ENCODE results near the gene TRAPPC12. TPM values are rescaled to one million over a fixed set of nuclear protein-coding genes. Genes with fewer than 3 reads are reported as not detected.
"Not testable (repeated sequence)": the region's sequence is repeated elsewhere in the genome, so short reads cannot be mapped to it uniquely, and the experiment has no call there.

TRAPPC12 gene
- total and polyA plus RNA-seq, 8 donors, result 83.0 to 119 (median 100.0) TPM

- H3K4me1 ChIP-seq, result no peaks in the 10 kb centered on the region
- no peaks in the 10 kb centered on the region for H3K36me3 ChIP-seq
- no peak overlapping the region for H3K27ac ChIP-seq
- ATAC-seq (no peak), DNase-seq (no peak)
- no peak for TF ChIP-seq CTCF (IDR thresholded peaks at IDR 0.05)
- no peaks in the 10 kb centered on the region for H3K9me3 ChIP-seq
- H3K27me3 ChIP-seq, result no peaks in the 10 kb centered on the region
- intact Hi-C loops (cut with DNase I), result no loop called here
- H3K4me3 ChIP-seq, result no peak overlapping the region
These were observed 17.7 kb upstream of the TRAPPC12 start for GRCh38 chr2:3361518-3362389.

- H3K27ac ChIP-seq, result no peak overlapping the region
- no peak for DNase-seq
- H3K4me1 ChIP-seq, result no peaks in the 10 kb centered on the region
- H3K36me3 ChIP-seq, result no peaks in the 10 kb centered on the region
- no peaks in the 10 kb centered on the region for H3K9me3 ChIP-seq
- H3K4me3 ChIP-seq, result no peak overlapping the region
- no peaks in the 10 kb centered on the region for H3K27me3 ChIP-seq
- intact Hi-C loops (cut with DNase I), result no loop called here
- ATAC-seq, result no peak
- no peak for TF ChIP-seq CTCF (IDR thresholded peaks at IDR 0.05)
These were observed 14.3 kb upstream of the TRAPPC12 start for GRCh38 chr2:3365219-3365618.

GRCh38 chr2:3368261-3368722 lies 11.2 kb upstream of the TRAPPC12 start:
- Histone ChIP-seq H3K4me3 (no peak overlapping the region), H3K9me3 (no peaks in the 10 kb centered on the region), H3K36me3 (no peaks in the 10 kb centered on the region), H3K27ac (no peak overlapping the region), H3K27me3 (no peaks in the 10 kb centered on the region), H3K4me1 (no peaks in the 10 kb centered on the region)
- TF ChIP-seq CTCF (IDR thresholded peaks at IDR 0.05), result no peak
- intact Hi-C loops (cut with DNase I), result no loop called here
- DNase-seq (no peak), ATAC-seq (no peak)

GRCh38 chr2:3369340-3370181 lies 9.9 kb upstream of the TRAPPC12 start:
- intact Hi-C loops (cut with DNase I); ATAC-seq; H3K4me3 ChIP-seq; H3K9me3 ChIP-seq; H3K27ac ChIP-seq; DNase-seq; H3K36me3 ChIP-seq; H3K27me3 ChIP-seq; H3K4me1 ChIP-seq: not testable (repeated sequence)

GRCh38 chr2:3376821-3377220 lies 2.7 kb upstream of the TRAPPC12 start:
- intact Hi-C loops (cut with DNase I), result no loop called here

More at GRCh38 chr2:3376821-3377220, 2.7 kb upstream of the TRAPPC12 start:
- H3K27ac ChIP-seq, result no peak overlapping the region
- peak overlapping the region; percentile 80 to 86 for H3K4me3 ChIP-seq
- DNase-seq (no peak), ATAC-seq (no peak)
- peaks cover 22 to 39% of the 10 kb centered on the region in 2 donors for H3K4me1 ChIP-seq
- no peak for TF ChIP-seq CTCF (IDR thresholded peaks at IDR 0.05)
- no peaks in the 10 kb centered on the region for H3K27me3 ChIP-seq
- H3K9me3 ChIP-seq, result peaks cover 0 to 7% of the 10 kb centered on the region in 2 donors
- H3K36me3 ChIP-seq, result peaks cover 0 to under 1% of the 10 kb centered on the region in 2 donors

All from left lung (tissue), 10 donors.